Medulla oblongata (tissue), 1 donor: Measurements from ENCODE around the gene ADH6.
"Not testable (repeated sequence)": the region's sequence is repeated elsewhere in the genome, so short reads cannot be mapped to it uniquely, and the experiment has no call there.

Experiments used
- DNase-seq: peaks from one replicate; pipeline ENCODE4 v3.0.0-alpha.2; 2015; ENCODE audit errors: extremely low spot score

The ADH6 gene

DNA sequence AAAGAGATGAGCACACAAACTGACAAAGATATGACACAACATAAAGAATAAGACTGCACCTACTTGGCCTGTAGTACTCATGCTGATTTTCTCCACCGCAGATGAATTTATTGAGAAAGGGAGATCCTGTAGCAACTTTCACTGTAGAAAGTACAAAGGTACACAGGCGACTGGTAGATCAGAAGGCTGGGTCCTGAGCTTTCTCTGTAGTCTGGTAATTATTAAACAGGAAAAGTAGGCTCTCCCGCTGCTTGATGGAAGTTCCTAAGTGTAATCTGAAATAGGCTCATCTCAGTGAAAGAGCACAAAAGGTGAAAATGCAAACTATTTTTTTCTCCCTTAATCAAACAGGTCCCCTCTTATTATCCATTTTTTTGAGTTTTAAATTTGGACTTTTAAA, at the start of gene ADH6:
Gene ADH6, minus strand, starts transcription at position 175 of the 400 bp plus-strand sequence. Its CDS starts 94 bp downstream, at position 81.
- DNase-seq, result no peak

DNA sequence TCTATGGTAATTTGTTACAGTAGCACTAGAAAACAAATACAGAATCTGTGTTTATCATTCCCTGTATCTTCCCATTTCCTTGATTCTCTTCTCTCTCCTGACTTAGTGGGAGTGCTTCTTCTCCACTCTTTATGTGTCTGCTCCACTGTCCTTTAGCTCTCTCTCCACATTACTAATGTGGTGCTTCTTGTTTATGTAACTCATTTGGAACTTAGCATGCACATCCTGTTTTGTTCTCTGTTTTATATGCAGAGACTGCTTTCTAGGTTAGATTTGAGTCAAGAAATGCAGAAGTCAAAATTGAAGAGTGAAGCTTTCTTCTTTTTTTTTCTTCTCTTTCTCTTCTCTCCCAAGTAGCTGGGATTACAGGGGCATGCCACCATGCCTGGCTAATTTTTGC, 45.9 kb upstream of the ADH6 start:
- no peak for DNase-seq

DNA sequence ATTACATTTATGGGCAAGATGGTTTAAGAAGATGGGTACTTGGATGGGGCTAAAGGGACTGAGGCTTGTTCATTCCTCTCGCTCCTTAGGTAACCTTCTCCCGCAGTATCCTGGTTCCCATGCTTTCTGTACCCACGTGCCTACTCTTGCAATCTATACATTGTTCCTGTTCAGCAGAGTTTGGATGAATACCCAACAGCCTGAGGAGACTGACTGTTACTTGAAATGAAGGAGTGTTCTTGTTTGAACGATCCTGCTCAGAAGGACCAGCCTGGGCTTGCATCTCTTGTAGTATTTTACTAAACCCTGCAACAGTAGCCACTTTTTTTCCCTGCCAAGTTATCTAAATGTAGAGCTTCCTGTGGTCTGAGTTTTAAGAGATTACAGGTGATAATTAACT, 33.7 kb upstream of the ADH6 start:
- no peak for DNase-seq

DNA sequence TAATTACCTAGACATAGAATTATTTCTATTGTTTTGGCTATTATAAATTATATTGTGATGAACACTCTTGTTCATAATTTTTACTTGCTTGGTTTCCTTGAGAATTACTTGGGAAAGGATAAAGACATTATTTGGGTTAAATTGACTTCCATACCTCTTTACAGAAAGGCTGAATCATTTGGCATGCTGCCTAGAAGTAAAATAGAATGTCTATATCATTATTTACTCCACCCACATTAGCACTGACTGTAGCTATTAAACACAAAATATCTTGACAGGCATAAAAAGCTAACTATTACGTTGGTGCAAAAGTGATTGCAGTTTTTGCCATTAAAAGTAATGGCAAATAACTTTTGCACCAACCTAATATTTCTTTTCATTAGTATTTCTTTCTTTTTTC, 29.7 kb upstream of the ADH6 start:
- DNase-seq, result no peak

DNA sequence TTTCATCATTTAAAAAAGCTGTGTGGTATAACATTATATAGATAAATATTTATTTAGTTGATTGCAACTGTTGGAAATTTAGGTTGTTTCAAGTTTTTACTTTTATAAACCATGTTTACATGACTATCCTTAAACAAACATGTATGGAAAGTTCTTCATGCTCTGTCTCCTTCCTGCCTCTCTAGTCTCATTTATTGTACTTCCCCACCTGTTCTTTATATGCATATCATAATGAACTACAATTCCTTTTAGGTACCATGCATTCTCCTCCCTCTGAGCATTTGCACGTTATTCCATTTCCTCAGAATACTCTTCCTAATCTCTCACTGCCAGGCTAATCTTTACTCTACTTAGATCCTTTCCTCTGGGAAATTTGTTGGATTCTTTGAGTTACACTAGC, 16.9 kb upstream of the ADH6 start:
- no peak for DNase-seq

DNA sequence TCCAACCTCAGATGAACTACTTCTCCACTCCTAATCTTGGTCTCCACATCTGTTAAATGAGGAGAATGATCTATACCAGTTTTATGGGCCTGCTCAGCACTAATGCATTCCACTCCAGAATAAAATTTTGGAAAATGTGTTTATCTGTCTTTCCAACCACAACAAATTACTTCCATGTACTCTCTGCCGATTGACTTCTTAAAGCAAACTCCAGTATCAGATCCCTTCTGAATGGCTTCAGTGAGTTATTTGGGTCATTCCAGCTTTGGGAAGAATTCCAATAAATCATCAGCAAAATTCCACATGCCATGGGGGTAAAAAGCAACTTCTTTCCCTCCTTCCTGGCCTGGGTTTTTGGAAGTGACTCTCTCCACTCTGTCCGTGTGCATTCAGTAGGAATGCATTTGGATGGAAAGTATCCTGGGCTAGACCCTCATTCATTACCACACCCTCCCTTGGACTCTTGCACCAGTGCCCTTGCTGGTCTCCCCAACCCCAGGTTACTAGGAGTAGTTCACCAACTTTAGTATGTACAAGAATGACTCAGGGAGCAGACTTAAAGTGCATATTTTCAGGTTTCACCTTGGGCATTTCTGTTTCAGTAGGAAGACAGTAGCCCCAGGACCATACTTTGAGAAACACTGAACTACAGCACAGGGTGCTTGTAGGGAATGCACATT, 15.4 kb upstream of the ADH6 start:
- DNase-seq, result no peak

DNA sequence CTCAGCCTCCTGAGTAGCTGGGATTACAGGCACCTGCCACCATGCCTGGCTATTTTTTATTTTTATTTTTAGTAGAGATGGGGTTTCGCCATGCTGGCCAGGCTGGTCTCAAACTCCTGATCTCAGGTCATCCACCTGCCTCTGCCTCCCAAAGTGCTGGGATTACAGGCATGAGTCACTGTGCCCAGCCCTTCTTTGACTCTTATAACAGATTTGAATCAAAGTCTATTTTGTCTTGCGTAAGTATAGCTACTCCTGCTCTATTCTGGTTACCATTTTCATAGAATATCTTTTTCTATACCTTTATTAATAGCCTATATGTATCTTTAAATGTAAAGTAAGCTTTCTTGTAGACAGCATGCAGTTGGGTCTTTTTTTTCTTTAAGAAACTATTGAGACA, 14.4 kb upstream of the ADH6 start:
- DNase-seq, result not testable (repeated sequence)

DNA sequence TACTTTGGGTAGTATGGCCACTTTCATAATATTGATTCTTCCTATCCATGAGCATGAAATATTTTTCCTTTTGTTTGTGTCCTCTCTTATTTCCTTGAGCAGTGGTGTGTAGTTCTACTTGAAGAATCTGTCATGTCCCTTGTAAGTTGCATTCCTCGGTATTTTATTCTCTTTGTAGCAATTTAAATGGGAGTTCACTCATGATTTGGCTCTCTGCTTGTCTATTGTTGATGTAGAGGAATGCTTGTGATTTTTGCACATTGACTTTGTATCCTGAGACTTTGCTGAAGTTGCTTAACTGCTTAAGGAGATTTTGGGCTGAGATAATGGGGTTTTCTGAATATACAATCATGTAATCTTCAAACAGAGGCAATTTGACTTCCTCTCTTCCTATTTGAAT, 9.7 kb upstream of the ADH6 start:
- DNase-seq, result not testable (repeated sequence)

DNA sequence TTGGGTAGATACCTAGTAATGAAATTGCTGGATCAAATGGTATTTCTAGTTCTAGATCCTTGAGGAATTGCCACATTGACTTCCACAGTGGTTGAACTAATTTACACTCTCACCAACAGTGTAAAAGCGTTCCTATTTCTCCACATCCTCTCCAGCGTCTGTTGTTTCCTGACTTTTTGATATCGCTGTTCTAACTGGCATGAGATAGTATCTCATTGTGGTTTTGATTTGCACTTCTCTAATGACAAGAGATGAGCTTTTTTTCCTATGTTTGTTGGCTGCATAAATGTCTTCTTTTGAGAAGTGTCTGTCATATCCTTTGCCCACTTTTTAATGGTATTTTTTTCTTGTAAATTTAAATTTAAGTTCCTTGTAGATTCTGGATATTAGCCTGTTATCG, 8.6 kb upstream of the ADH6 start:
- DNase-seq, result not testable (repeated sequence)

DNA sequence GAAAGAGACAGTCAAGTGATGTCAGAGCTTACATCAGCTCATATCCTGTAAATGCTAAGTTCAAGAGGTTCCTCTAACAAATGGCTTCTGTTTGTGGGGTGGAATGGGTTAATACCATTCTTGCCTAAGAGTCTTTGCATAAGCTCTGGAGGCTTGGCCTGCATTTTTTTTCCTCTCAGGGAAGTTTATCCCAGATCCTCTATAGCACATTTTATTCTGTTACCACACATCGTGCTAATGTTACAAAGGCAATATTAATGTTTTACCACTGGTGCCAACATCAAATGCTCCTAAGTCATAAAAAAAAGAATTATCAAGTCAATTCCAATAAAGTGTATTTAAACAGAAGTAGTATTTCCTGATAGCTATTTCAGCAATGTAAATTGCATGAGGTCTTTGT, 2.9 kb upstream of the ADH6 start:
- DNase-seq, result no peak

DNA sequence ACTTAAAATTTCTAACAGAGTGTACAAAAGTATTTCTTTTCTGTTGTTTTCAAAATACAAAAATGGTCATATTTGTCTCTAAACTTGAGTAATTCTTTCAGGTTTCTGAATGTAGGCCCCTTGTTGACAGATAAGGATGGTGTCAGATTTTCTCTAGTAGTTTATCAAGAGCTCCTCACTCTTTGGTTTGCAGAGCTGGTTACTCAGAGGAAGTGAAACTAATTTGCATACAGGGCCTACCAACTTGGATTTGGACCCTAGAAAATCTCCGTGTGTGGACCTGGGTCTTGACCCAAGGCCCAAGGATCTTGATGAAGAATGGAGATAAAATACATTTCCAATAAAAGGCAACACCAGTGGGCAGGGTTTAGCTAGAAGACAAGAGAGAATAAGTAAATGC, 433 bp upstream of the ADH6 start:
- no peak for DNase-seq

DNA sequence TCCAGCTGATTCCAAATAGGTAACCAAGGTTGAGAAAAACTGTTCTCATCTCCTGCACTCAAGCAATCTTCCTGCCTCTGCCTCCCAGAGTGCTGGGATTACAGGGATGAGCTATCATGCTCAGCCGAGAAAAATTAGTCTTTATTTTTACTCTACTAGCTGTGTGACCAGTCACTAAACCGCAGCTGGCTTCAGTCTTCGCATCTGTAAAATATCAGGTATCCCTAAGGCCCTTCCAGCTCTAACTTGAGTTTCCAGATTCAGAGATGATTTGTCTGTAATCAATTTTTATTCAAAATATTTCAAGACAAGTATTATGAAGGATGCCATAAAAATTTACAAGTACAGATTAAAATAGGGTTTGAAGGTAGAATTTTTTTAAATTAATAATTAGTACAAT, 3.5 kb downstream of the ADH6 start:
- no peak for DNase-seq

DNA sequence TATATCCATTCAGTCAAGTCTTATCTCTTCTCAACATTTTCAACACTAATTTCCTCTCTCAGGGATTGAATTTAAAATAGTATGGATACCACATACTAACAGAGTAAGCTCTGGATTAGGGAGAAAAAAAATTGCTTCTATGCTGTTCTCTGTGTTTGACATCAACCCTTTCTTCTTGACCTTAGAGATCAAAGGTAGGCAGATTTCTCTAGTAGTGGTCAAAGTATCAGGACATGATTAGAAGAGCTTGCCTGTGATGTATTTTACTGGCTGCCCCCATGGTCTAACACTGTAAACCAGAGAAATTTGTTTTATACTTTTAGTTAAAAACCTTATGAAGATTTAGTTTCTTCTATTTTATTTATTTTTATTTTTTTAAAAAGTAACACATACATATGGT, 8.3 kb downstream of the ADH6 start:
- DNase-seq, result no peak

DNA sequence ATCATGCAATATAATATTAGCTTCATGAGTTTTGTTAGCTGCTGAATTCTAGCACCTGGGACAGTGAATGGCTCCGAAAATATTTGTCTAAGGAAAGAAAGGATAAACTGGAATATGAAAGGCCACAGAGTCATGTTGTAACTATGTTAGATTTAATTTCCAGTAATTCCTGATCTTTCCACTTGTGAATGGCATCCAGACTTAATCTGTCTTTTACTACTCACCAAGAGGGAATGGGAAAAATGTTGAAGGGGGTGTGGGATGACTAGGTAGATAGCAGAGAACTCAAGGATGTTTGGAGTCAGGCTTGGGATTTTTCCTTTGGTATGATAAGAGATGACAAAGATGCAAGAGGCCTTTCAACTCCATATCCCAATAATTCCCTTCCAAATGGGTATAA, 9.4 kb downstream of the ADH6 start:
- no peak for DNase-seq

DNA sequence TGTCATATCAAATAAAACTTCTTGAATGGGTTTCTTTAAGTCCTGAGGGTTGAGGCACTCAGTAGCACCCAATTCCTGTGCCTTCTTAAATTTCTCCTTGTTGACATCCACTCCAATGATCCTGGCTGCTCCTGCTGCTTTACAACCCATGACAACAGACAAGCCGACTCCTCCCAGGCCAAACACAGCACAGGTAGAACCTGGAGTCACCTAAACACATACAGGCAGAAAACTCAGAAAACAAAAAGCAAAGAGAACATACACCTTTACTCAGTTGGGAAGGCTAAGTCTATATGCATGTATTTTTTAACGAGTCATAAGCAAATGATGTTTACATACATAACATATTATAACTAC, 10.3 kb downstream of the ADH6 start:
- DNase-seq, result no peak

DNA sequence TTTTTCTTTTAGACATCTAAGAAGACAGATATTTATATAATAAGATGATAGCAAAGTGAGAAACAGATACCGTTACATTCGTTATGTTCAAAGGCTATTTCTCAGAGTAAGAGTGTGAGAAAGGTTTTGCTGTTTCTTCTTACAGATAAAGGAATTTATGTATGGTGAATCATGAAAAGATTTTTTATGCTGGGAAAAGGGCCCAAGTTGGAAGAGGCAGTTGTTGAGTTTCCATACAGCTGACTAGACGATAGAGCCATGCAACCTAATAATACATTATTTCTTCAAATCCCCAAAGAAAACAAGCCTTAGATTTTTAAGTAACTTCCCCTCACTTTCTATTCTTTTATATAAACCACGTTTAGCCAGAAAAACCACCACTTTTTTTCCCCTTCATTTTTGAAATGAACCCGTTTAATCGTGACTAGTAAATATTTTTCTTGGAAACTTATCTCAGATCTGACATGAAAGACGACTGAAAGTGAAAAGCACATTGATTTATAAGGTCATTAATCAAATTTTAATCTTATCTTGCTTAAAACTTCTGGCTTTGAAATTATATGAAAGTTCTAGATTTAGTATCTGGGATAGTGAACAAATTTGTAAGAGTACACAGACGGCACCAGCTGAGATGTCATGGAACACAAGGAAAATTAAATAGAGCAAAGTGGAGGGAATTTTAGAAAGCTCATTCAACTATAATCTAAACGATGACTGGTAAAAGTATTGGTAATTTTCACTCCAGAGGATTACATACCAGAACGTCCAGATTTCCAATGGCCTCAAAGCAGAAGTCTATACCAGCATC, 10.9 kb downstream of the ADH6 start:
- no peak for DNase-seq

DNA sequence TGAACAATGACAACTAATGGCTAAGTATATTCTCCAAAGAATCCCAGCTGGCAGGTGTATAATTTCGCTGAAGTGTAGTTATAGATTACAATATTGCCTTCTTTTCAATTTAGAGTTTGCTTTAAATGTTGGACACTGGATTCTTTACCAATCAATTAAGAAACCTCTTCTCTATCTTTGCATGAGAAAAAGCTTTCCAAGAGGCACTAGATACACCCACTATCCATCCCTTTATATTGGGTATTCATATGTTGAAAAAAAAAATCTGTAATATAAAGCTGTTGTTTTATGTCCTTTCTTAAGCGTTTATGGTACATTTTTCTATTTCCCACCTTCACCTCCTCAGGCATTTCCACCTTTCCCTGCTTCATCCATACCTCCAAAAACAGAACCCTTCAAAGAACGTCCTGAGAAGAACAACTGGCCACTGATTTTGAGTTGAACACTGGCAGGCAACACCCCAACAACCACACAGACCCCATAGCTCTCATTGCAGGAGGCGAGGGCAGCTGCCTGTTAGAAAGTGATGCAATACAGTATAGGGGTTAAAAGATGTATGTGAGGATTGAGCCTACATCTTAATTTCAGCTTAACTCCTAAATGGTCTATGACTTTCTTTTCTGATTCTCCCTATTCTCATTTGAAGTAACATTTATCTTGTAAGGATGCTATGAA, 11.8 kb downstream of the ADH6 start:
- DNase-seq, result no peak

DNA sequence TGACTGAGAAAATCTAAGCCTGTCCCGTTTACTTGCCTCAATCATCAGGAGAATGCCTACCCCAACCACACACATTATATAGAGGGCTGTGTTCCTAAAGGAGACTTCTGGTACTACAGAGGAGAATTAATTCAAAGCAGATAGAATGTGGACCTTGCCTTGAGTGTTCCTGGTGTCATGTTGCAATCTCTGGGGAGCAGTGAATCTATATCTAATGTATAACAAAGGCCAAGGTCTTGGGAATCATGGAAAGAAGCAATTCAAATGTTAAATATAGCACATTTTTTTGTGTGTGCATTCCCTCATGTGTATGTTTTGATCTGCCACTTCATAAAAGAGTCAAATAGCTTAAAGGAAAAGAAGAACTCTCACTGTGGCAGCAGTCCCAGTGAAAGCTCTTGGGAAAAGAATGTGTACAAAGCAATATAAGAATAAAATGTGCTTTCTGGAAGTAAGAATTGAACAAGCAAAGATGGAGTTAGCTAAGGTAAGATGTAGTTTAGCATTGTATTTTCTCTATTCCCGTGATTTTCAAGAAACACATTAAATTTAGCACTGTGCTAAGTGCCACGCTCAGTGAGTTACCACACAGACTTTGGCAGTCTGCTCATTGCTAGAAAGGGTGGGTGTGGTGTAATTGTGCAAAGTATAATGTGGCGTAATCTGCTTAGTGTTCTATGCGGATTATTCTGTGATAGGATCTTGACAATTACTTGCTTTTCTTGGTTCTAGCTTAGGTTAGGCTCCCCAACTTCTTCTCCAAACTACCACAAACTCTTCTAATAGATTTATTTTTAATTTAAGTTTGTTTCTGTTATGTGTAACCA, 13.7 kb downstream of the ADH6 start:
- no peak for DNase-seq

DNA sequence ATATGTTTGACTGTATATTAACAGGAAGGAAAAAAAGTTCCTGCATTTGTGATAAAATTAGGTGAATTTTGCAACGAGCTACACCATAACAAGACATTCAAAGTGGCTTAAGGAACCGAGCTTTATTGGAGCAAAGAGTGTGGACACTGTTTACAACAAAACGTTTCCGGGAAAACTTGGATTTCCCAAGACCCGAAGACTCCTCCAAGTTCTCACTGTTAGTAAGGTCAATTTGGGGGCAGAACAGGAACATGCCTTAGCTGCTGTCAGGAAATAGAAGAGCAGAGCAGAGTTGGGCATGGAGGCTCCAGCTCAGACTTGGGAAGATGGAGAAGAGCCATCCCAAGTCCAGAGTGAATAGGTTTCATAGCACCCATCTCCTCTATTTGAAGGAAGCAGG, 16.5 kb downstream of the ADH6 start:
- no peak for DNase-seq

DNA sequence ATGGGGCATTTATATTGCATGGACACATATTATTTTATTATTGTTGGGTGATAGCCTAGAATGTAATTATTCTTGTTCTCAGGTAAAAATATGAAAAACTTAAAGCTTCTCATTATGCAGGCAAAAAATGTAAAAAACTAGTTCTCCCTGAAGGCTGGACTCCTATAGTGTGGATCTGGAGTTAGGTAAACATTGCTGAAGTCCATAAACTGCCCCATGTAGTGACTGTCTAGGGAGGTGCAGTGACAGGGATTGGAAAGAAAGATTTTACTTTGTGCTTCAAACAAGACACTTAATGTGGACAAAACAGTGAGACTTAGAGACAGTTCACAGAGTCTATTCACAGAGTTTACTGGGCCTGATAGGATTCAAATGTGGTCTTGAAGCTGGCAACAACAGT, 17.0 kb downstream of the ADH6 start:
- DNase-seq, result no peak

DNA sequence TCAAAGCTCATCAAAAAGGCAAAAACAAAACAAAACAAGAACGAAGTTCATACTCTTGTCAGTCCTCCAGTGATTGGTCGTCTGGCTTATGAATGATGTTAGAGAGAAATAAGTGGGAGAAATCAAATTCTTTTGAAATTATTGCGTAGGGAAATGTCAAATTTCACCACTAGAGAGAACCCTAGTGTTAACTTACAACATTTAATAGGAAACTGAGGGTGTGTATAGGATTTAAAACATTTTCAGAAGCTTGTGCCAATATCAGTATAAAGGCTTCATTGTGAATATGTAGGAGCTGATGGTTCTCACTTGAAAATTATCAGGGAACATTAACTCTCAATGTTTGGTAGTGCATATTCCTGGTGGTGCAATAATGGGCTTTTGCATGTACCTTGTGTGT, 17.4 kb downstream of the ADH6 start:
- DNase-seq, result no peak

DNA sequence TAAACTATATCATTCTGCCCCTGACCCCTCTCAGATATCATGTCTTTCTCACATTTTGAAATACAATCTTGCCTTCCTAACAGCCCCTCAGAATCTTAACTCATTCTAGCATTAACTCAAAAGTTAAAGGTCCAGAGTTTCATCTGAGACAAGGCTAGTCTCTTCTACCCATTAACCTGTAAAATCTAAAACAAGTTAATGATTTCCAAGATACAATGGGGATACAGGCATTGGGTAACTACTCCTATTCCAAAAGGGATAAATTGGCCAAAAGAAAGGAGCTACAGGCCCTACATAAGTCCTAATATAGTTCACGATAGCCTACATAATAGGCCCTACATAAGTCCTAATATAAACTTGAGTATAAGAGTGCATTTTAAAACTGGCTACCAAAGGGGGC, 18.9 kb downstream of the ADH6 start:
- DNase-seq, result no peak
